ENCODE data around the gene TOX2.

DNA sequence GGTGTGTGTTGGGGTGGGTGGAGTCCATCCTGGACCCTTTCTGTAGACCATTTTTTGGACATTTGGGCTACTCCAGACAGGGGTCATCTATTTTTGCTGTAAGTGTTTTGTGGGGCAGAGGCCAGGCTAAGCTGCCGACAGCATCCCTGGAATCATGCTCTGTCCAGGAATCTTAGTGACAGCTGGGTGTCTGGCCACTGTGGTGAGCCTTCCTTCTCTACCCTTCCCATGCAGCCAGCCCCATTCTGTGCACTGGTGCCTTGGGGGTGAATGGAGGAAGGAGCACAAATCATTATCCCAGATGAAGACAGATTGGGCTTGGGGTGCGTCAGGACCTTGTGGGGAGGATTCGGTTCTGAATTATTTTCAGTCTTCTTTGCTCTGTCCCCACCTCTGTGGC, 20.2 kb downstream of the TOX2 start:
- TF ChIP-seq, protein P1, sequence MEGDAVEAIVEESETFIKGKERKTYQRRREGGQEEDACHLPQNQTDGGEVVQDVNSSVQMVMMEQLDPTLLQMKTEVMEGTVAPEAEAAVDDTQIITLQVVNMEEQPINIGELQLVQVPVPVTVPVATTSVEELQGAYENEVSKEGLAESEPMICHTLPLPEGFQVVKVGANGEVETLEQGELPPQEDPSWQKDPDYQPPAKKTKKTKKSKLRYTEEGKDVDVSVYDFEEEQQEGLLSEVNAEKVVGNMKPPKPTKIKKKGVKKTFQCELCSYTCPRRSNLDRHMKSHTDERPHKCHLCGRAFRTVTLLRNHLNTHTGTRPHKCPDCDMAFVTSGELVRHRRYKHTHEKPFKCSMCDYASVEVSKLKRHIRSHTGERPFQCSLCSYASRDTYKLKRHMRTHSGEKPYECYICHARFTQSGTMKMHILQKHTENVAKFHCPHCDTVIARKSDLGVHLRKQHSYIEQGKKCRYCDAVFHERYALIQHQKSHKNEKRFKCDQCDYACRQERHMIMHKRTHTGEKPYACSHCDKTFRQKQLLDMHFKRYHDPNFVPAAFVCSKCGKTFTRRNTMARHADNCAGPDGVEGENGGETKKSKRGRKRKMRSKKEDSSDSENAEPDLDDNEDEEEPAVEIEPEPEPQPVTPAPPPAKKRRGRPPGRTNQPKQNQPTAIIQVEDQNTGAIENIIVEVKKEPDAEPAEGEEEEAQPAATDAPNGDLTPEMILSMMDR (IDR thresholded peaks at IDR 0.05 in 4 of 5, conservative IDR thresholded peaks at IDR 0.05 in 1 of 5), result no peak
- TF ChIP-seq POLR2A (IDR thresholded peaks at IDR 0.05), result no peak

Measured in gastrocnemius medialis (tissue), 4 donors.